GM12865 (cell line): Measurements from ENCODE around the gene GRAMD1A.
"Not testable (repeated sequence)": the region's sequence is repeated elsewhere in the genome, so short reads cannot be mapped to it uniquely, and the experiment has no call there.

ENCODE experiments used
- DNase-seq: peaks from one replicate; pipeline ENCODE4 v3.0.0; 2010; ENCODE audit warnings: low read depth
- H3K4me3 ChIP-seq: 2 replicates; pipeline ENCODE4 v1.5.1; 2011; ENCODE audit warnings: mild to moderate bottlenecking, low read depth, low read length, control low read depth
- CTCF ChIP-seq: IDR thresholded peaks from 2 replicates; pipeline ENCODE4 v1.5.1; 2011; ENCODE audit warnings: low read length, control low read depth, low read depth, inconsistent platforms; ENCODE audit not compliant: insufficient read depth; ENCODE audit errors: missing control alignments

GRAMD1A gene

DNA sequence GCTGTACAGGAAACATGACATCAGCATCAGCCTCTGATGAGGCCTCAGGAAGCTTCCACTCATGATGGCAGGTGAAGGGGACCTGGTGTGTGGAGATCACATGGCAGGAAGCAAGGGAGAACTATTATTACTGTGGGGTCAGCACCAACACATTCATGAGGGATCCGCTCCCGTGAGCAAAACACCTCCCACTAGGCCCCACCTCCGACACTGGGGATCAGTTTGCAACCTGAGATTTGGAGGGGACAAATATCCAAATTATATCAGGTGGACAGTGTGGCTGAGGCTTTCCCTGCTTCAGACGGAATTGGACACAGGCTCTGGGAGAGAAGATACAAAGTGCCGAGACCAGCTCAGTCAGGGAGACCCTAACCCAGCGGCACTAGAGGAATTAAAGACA is 30.4 kb upstream of the GRAMD1A start:
- TF ChIP-seq CTCF, result no peak
- DNase-seq, result no peak
- H3K4me3 ChIP-seq, result no peak overlapping the region

- H3K4me3 ChIP-seq, DNase-seq: not testable (repeated sequence)
Observed at GRCh38 chr19:34970185-34970780, 29.8 kb upstream of the GRAMD1A start.

GRCh38 chr19:34972163-34972705 is 27.9 kb upstream of the GRAMD1A start:
- no peak overlapping the region for H3K4me3 ChIP-seq
- no peak for TF ChIP-seq CTCF
- no peak for DNase-seq

DNA sequence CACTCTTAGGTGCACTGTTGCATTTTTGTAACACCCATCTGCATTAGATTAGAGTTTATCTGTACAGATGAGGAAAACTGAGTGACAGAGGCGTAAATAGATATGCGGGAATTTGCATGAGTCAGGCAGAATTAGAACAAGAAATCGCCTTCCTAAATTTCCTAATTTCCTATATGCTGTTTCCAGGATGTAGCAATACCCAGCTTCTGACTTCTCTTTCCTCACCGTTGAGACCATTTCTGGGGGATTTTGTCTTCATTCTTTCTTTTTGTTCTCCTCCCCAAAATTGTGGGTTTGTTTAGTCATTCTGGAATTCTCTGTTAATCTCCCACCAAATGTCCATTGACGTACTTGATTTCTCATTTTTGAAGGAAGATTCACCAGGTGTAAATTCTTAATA is 25.5 kb upstream of the GRAMD1A start:
- no peak overlapping the region for H3K4me3 ChIP-seq
- TF ChIP-seq CTCF, result no peak
- no peak for DNase-seq

- no peak overlapping the region for H3K4me3 ChIP-seq
- DNase-seq, result no peak
- TF ChIP-seq CTCF, result no peak
Observed at GRCh38 chr19:34975056-34975455, 25.1 kb upstream of the GRAMD1A start.

DNA sequence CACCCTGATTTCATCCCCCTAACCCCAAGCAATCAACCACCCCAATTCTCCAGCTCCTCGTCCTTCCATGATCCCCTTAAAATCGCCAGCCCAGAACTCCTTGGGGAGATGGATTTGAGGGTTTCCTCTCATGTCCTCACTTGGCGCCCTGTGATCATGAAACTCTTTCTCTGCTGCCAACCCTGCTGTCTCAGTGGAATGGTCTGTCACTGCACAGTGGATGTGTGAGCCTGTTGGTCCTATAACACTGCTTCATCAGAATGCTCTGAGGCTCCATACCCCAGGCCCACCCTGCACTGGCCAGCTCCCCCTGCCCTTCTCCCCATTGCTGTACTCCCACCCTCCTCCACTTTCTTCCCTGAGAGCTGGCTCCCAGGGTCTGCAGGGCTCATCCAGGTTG is 23.5 kb upstream of the GRAMD1A start:
- TF ChIP-seq CTCF, result no peak
- no peak overlapping the region for H3K4me3 ChIP-seq
- no peak for DNase-seq

DNA sequence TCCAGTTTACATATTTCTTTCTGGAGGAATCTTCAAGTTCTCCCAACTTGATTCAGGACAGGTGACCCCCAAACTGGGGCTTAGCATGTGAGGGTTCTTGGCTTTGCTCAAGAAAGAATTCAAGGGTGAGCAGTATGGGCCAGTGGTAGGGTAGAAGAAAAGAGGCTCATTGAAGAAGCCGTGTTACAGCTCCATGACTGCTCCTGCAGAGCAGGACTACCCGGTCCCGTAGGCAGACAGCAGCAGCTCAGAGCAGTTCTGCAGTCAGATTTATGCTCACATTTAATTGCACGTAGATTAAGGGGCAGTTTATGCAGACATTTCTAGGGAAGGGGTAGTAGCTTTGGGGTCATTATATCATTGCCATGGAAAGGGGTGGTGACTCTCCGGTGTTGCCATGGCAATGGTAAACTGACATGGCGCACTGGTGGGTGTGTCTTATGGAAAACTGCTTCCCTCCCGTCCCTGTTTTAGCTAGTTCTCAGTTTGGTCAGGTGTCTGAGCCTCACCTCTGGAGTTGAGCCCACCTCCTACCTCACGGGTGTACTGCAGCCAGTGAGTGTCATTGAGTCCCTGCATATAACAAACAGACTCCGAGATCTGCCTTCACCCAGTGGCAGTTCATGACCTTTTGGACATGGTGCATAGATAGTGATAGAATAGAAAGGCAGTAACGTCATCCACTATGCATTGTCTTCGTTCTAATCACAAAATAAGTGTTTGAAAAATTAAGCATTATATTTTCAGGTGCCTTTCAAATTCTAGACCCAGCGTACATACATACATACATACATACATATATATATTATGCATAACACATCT is 20.1 kb upstream of the GRAMD1A start:
- DNase-seq, result no peak
- no peak overlapping the region for H3K4me3 ChIP-seq
- TF ChIP-seq CTCF, result no peak
